PFSK-1 (cell line): ENCODE measurements around the gene LRRC72.

ENCODE experiments used
- FOXP2 ChIP-seq: optimal IDR thresholded peaks from 2 replicates; pipeline ENCODE3; 2011; ENCODE audit warnings: borderline replicate concordance, control low read depth, inconsistent platforms; ENCODE audit not compliant: insufficient read depth; ENCODE audit errors: extremely low read length, extremely low read depth
- SIN3A ChIP-seq: IDR thresholded peaks from 2 replicates; pipeline ENCODE4 v1.6.1; 2012; ENCODE audit warnings: mild to moderate bottlenecking, low read length, moderate library complexity, borderline replicate concordance; ENCODE audit not compliant: insufficient read depth

DNA sequence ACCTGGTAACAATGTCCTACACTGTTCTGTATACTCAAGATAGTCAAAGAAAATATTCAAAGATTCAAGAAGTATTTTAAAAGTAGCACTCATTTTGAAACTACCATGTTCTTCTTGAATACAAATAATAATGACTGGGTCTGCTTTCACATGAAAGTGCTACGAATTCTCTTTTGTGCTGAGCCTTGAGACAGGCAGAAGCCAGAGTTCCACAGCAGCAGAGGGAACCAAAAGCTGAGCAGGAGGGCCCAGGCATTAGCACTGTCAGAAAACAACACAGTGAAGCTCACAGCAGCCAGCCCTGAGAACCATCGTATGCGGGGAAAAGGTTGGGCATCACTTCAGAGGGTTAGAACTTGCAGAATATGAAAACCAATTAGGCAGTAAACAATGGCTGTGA lies 80.1 kb downstream of the LRRC72 start:
- TF ChIP-seq SIN3A = no peak
- TF ChIP-seq FOXP2 = no peak
